COLO668 (cell line): ENCODE data around the gene ZNF711.
"Not testable (repeated sequence)": the region's sequence is repeated elsewhere in the genome, so short reads cannot be mapped to it uniquely, and the experiment has no call there.

Experiments
- DNase-seq: peaks from one replicate; lab custom pipeline; 2025; ENCODE audit not compliant: unreplicated experiment; lab: John Stamatoyannopoulos, UW

Gene ZNF711

DNA sequence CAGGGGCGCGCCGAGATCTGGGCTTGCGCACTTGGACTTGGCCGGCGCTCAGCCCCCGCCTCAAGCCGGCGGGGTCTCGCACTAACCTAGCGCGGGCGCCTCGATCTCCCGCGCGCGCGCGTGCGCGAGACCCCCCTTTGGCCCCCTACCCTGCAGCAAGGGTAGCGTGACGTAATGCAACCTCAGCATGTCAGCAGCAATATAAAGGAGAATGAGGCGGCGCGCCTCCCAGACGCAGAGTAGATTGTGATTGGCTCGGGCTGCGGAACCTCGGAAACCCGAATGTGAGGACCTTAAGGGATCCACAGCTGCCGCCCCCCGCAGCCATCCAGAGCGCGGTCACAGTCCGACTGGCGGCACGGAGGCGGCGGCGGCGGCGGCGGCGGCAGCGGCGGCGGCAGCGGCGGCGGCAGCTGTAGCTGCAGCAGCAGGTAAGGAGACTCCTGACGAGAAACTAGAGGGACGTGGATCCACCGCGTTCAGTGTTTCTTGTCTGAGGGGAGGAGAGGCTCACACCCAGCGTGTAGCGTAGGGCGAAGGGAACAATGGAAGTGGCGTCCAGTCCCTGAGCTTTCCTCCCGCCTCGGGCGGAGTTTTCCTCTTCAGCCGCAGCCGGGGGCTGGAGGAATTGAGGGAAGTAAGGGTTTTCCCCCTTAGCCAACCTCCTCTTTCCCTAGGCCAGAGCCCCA is at the start of gene ZNF711, which contains the start of gene SATL1:
Gene ZNF711 (plus strand): TSS at position 231 of the 689 bp plus-strand sequence. CDS start 3,582 bp downstream, outside the sequence.
Gene SATL1 (minus strand): TSS at position 19 of the 689 bp plus-strand sequence. CDS start 134,811 bp downstream, outside the sequence.
- peak; percentile 67 for DNase-seq

GRCh38 chrX:85196319-85196718 is 47.5 kb upstream of the ZNF711 start:
- no peak for DNase-seq

- no peak for DNase-seq
Measured at GRCh38 chrX:85203461-85203970, 40.3 kb upstream of the ZNF711 start.

DNA sequence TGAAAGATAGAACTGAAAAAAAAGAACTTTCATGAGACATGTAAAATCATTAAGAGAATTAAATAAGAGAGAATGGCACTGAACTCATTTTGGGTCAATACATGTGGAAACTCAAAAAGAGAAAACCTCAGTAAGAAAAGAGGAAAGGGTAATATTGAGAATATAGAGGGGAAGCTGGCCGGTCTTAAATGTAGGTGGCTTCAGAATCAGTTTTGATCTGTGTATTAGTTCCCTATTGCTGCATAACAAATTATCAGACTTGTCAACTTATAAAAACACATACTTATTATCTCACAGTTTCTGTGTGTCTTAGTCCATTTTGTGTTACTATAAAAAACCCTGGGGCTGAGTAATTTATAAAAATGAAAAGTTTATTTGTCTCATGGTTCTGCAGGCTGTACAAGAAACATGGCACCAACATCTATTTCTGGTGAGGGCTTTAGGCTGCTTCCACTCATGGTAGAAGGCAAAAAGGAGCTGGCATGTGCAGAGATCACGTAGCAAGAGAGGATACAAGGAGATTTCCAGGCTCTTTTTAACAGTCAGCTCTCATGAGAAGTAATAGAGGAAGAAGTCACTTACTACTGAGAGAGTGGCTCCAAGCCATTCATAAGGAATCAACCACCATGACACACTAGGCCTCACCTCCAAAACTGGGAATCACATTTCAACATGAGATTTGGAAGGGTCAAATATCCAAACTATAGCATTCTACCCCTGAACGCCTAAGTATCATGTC is 29.8 kb upstream of the ZNF711 start:
- DNase-seq = no peak

DNA sequence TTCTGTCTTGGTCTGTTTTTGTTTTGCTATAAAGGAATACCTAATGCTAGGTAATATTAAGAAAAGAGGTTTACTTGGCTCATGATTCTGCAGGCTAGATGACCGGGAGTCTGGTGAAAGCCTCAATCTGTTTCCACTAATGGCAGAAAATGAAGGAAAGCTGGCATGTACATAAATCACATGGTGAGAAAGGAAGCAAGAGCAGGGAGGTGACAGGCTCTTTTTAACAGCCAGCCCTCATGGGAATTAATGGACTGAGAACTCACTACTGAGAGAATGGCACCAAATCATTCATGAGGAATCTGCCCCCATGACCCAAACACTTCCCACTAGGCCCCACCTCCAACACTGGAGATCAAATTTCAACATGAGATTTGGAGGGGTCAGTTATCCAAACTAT is 27.8 kb upstream of the ZNF711 start:
- no peak for DNase-seq

DNA sequence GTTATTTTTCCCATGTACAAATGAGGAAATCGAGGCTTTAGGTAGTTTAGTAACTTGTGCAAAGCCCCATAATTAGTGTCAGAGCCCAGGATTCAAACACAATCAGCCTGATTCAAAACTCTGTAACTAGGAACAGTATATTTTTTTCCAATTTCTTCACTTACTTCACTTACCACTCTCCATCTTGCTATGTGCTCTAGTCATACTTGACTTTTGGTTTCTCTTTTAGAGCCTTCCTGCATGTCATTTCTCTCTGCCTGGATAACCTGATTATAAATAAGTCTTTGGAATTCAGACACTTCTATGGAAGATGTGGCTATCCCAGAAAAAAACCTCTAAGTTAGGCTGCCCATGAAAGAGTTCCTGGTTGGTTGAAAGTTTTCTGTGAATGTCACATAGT is 22.4 kb upstream of the ZNF711 start:
- no peak for DNase-seq

DNA sequence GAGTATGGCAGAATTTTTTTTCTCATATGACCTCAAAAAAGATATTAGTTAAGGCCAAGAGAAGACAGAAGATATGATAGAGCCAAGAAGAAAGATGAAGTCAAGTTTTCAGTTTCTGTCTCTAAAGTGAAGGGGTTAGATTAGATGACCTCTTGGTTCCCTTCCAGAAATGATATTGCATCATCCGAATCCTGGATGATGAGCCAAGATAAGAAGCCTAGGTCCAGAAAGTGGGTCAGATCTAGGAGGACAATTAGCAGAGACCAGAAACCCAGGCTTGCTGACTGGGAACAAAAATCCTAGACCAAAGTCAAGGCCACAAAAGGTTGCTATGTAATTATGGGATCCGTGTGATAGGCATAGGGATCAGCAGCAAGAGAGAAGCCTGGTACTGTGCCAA is 20.4 kb upstream of the ZNF711 start:
- no peak for DNase-seq

- no peak for DNase-seq
Measured at GRCh38 chrX:85243155-85243554, 636 bp upstream of the ZNF711 start.

GRCh38 chrX:85244450-85245211 is 840 bp downstream of the ZNF711 start:
- DNase-seq = peak; percentile 34

- not testable (repeated sequence) for DNase-seq
Measured at GRCh38 chrX:85285286-85285685, 41.5 kb downstream of the ZNF711 start.

GRCh38 chrX:85288992-85289723 is 45.4 kb downstream of the ZNF711 start:
- DNase-seq = no peak

DNA sequence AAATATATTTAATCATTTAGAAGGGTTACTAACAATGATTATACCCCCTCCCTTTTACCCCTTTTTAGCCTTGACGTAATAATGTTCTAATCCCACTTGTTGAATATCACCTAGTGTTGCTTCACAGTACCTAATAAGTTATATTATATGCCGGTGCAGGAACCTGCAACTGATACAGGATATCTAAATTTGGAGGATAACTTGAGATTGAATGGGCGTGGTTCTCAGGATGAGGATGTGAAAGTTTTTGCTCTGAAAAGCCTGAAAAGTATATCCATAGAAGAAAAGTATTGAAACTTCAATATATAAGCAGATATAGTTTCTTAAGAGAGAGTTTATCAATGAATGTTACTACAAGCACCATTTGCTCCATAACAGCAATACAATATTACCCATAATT is 59.8 kb downstream of the ZNF711 start:
- no peak for DNase-seq

GRCh38 chrX:85309717-85310116 is 65.9 kb downstream of the ZNF711 start:
- DNase-seq = no peak

- not testable (repeated sequence) for DNase-seq
Measured at GRCh38 chrX:85311348-85311747, 67.6 kb downstream of the ZNF711 start.
